ENCODE measurements around the gene CCNJ.

DNA sequence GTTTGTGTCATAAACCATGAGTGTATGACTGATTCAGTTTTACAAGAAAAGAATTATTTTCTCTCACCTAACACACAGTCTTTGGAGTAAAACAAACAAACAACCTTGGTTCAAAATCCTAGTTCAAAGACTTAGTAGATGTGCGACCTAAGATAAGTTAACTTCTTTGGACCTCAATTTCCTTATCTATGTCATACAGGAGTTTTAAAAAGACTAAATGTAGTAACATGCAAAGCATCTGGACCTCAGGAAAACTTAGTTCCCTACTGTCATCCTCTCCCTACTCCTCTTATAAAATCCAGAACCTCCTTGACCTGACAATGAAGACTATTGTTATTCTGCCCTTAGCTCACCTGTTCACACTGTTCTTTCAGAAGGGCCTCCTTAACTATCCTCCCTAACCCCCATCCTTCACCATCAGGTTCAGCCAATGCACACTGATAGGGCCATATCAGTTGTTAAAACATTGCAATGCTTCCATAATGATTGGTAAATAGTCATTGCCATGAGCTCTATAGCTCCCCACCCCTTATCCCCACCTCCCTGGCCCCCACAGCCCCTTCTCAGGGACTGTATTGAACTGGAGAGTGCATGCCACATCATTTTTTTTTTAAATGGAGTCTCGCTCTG, 28.8 kb upstream of the CCNJ start:
- TF ChIP-seq EZH2 (IDR thresholded peaks at IDR 0.05), result no peak
- TF ChIP-seq POLR2AphosphoS5 (IDR thresholded peaks at IDR 0.05; ENCODE audit: borderline replicate concordance, low read depth, low read length), result no peak
